OCI-LY3 (cell line): ENCODE data around the gene SLC20A1.

Experiments
- H2AFZ ChIP-seq: fragments of 200-600, 300-600 bp; shearing (Covaris generic); 2 replicates; pipeline ENCODE4 v1.6.0; 2014; ENCODE audit warnings: antibody characterized with exemption, low read depth, low read length
- H3K27ac ChIP-seq: fragments of 200-600, 300-600 bp; sonication (generic); 2 replicates; pipeline ENCODE4 v1.5.1; 2014; ENCODE audit warnings: mild to moderate bottlenecking, low read length, moderate library complexity, mixed read lengths
- H3K27me3 ChIP-seq: fragments of 200-600, 300-600 bp; sonication (generic); 2 replicates; pipeline ENCODE4 v1.6.1; 2014; ENCODE audit warnings: low read depth, low read length, mixed read lengths
- H3K36me3 ChIP-seq: fragments of 200-600, 300-600 bp; sonication (generic); replicated peaks from 2 replicates; pipeline ENCODE3; 2014; ENCODE audit warnings: low read depth, low read length, mixed read lengths
- H3K4me1 ChIP-seq: fragments of 300-600, 200-600 bp; sonication (generic); 2 replicates; pipeline ENCODE4 v1.6.1; 2014; ENCODE audit warnings: low read length, mixed read lengths
- H3K4me2 ChIP-seq: fragments of 200-600, 300-600 bp; sonication (generic); 2 replicates; pipeline ENCODE4 v1.6.1; 2014; ENCODE audit warnings: low read length, mixed read lengths
- H3K4me3 ChIP-seq: fragments of 300-600, 200-600 bp; sonication (generic); 2 replicates; pipeline ENCODE4 v1.5.1; 2014; ENCODE audit warnings: antibody characterized with exemption, mild to moderate bottlenecking, low read length, moderate library complexity
- H3K79me2 ChIP-seq: fragments of 300-600, 200-600 bp; shearing (Covaris generic); 2 replicates; pipeline ENCODE4 v1.6.1; 2014; ENCODE audit warnings: mild to moderate bottlenecking, low read length, mixed read lengths
- H3K9ac ChIP-seq: fragments of 300-600, 200-600 bp; shearing (Covaris generic); 2 replicates; pipeline ENCODE4 v1.6.0; 2014; ENCODE audit warnings: mild to moderate bottlenecking, low read length, moderate library complexity
- H3K9me3 ChIP-seq: fragments of 200-600, 300-600 bp; shearing (Covaris generic); 2 replicates; pipeline ENCODE4 v1.6.1; 2014; ENCODE audit warnings: low read length, mixed read lengths; ENCODE audit not compliant: insufficient read depth
- H4K20me1 ChIP-seq: fragments of 200-600, 300-600 bp; sonication (generic); 2 replicates; pipeline ENCODE4 v1.6.1; 2016; ENCODE audit warnings: low read length, mixed read lengths; ENCODE audit not compliant: insufficient read depth
- EZH2phosphoT487 ChIP-seq: fragments of 200-600 bp; shearing (Covaris generic); IDR thresholded peaks from 2 replicates; pipeline ENCODE4 v1.6.1; 2018; ENCODE audit warnings: antibody characterized with exemption, mixed run types, low read depth
- TF ChIP-seq, protein P1 (sequence below): fragments of 200-600, 300-600 bp; sonication (generic); IDR thresholded peaks from 2 replicates; pipeline ENCODE4 v1.5.1; 2014; ENCODE audit warnings: antibody characterized with exemption, low read length, low read depth

Gene SLC20A1

DNA sequence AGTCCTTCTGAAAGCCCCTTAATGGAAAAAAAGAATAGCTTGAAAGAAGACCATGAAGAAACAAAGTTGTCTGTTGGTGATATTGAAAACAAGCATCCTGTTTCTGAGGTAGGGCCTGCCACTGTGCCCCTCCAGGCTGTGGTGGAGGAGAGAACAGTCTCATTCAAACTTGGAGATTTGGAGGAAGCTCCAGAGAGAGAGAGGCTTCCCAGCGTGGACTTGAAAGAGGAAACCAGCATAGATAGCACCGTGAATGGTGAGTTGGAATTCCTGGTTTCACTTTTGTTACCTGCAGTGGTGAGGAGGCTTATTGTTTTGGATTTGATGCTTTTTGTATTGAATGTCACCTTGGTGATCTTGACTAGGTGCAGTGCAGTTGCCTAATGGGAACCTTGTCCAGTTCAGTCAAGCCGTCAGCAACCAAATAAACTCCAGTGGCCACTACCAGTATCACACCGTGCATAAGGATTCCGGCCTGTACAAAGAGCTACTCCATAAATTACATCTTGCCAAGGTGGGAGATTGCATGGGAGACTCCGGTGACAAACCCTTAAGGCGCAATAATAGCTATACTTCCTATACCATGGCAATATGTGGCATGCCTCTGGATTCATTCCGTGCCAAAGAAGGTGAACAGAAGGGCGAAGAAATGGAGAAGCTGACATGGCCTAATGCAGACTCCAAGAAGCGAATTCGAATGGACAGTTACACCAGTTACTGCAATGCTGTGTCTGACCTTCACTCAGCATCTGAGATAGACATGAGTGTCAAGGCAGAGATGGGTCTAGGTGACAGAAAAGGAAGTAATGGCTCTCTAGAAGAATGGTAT lies 13.3 kb downstream of the SLC20A1 start:
- no peak overlapping the region for H3K4me3 ChIP-seq
- peaks cover 71% of the 10 kb centered on the region for H3K79me2 ChIP-seq
- H3K9ac ChIP-seq: no peak overlapping the region
- peaks cover 84% of the 10 kb centered on the region for H3K36me3 ChIP-seq
- TF ChIP-seq, protein P1, sequence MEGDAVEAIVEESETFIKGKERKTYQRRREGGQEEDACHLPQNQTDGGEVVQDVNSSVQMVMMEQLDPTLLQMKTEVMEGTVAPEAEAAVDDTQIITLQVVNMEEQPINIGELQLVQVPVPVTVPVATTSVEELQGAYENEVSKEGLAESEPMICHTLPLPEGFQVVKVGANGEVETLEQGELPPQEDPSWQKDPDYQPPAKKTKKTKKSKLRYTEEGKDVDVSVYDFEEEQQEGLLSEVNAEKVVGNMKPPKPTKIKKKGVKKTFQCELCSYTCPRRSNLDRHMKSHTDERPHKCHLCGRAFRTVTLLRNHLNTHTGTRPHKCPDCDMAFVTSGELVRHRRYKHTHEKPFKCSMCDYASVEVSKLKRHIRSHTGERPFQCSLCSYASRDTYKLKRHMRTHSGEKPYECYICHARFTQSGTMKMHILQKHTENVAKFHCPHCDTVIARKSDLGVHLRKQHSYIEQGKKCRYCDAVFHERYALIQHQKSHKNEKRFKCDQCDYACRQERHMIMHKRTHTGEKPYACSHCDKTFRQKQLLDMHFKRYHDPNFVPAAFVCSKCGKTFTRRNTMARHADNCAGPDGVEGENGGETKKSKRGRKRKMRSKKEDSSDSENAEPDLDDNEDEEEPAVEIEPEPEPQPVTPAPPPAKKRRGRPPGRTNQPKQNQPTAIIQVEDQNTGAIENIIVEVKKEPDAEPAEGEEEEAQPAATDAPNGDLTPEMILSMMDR: no peak
- TF ChIP-seq EZH2phosphoT487: no peak
- no peak overlapping the region for H3K27ac ChIP-seq
- H3K4me2 ChIP-seq: no peak overlapping the region
- no peaks in the 10 kb centered on the region for H3K27me3 ChIP-seq
- peaks cover 21% of the 10 kb centered on the region; the same call in 1 of the 2 replicates for H4K20me1 ChIP-seq
- no peaks in the 10 kb centered on the region for H3K9me3 ChIP-seq
- no peak overlapping the region for H2AFZ ChIP-seq
- peaks cover 19% of the 10 kb centered on the region for H3K4me1 ChIP-seq

DNA sequence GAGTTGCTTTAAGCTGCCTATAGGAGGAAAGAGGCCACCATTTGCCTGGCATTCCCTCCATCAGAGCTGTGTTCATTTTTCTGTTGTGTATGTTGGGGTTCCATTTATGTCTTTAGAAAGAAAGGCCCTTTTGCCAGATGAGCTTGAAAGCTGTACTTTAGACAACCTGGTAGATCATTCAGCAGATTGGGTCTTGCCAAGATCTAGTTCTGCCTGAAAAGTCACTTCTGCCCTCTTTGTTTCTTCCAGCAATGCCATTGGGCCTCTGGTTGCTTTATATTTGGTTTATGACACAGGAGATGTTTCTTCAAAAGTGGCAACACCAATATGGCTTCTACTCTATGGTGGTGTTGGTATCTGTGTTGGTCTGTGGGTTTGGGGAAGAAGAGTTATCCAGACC lies 14.4 kb downstream of the SLC20A1 start:
- Histone ChIP-seq H3K27ac (no peak overlapping the region), H4K20me1 (peaks cover 21% of the 10 kb centered on the region; the same call in 1 of the 2 replicates), H3K4me3 (no peak overlapping the region), H2AFZ (no peak overlapping the region), H3K9me3 (no peaks in the 10 kb centered on the region), H3K36me3 (peaks cover 87% of the 10 kb centered on the region), H3K4me2 (no peak overlapping the region), H3K79me2 (peaks cover 62% of the 10 kb centered on the region), H3K4me1 (peaks cover 13% of the 10 kb centered on the region), H3K9ac (no peak overlapping the region), H3K27me3 (no peaks in the 10 kb centered on the region)
- TF ChIP-seq, protein P1: no peak
- TF ChIP-seq EZH2phosphoT487: no peak

DNA sequence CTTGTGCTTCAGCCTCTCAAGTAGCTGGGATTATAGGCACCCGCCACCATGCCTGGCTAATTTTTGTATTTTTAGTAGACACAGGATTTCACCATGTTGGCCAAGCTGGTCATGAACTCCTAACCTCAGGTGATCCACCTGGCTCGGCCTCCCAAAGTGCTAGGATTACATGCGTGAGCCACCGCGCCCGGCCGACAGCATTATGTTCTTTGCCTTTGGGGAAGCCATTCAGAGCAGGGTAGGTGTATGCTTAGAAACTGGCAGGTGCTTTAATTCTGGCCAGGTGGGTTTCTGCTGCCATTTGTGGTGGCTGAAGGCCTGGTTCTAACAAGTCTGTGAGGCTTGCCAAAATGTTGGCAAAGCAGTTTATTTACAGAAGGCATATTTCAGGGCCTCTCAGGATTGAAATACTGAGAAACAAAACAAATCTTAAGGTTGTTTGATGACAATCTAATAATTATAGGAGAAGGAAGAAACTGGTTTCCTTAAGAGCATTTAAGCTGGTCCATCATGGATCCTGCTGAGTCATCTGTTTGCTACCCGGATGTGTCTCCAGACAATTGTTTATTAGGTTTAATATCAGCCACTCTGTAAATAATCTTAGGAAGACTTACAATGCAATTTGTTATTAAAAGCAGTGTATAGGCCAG lies 16.0 kb downstream of the SLC20A1 start:
- no peak overlapping the region for H3K4me2 ChIP-seq
- no peak overlapping the region for H3K27ac ChIP-seq
- H3K27me3 ChIP-seq: no peaks in the 10 kb centered on the region
- H3K4me1 ChIP-seq: peaks cover 9% of the 10 kb centered on the region
- H3K36me3 ChIP-seq: peaks cover 86% of the 10 kb centered on the region
- no peak for TF ChIP-seq EZH2phosphoT487
- TF ChIP-seq, protein P1: no peak
- peaks cover 48% of the 10 kb centered on the region for H3K79me2 ChIP-seq
- no peak overlapping the region for H2AFZ ChIP-seq
- no peak overlapping the region for H3K9ac ChIP-seq
- peaks cover 21% of the 10 kb centered on the region; the same call in 1 of the 2 replicates for H4K20me1 ChIP-seq
- H3K9me3 ChIP-seq: no peaks in the 10 kb centered on the region
- H3K4me3 ChIP-seq: no peak overlapping the region

DNA sequence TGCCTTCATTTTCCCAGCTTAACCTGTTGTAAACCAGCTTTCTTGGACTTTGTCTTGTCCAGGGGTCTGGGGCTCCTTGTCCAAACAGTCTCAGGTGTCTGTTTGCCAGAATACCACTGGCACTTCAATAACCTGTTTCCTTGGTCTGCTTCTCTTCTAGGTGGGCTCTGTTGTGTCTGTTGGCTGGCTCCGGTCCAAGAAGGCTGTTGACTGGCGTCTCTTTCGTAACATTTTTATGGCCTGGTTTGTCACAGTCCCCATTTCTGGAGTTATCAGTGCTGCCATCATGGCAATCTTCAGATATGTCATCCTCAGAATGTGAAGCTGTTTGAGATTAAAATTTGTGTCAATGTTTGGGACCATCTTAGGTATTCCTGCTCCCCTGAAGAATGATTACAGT lies 17.0 kb downstream of the SLC20A1 start:
- H3K79me2 ChIP-seq: peaks cover 39% of the 10 kb centered on the region
- H3K36me3 ChIP-seq: peaks cover 79% of the 10 kb centered on the region
- no peaks in the 10 kb centered on the region for H3K9me3 ChIP-seq
- H3K4me3 ChIP-seq: no peak overlapping the region
- peaks cover 21% of the 10 kb centered on the region; the same call in 1 of the 2 replicates for H4K20me1 ChIP-seq
- TF ChIP-seq, protein P1: no peak
- no peak for TF ChIP-seq EZH2phosphoT487
- peaks cover 10% of the 10 kb centered on the region for H3K4me1 ChIP-seq
- H3K27ac ChIP-seq: 0 out of 2 replicates have a peak overlapping the region, but pooled peaks have one; percentile 4
- H3K27me3 ChIP-seq: no peaks in the 10 kb centered on the region
- H3K9ac ChIP-seq: no peak overlapping the region
- no peak overlapping the region for H3K4me2 ChIP-seq
- no peak overlapping the region for H2AFZ ChIP-seq
